HL-60 (cell line): ENCODE results near the gene PLEKHG2.
A peak's percentile ranks its signal among the peaks of the same experiment; 100 is the strongest.

Experiments used
- DNase-seq, 2 experiments: peaks; one replicate each; pipeline ENCODE4 v3.0.0-alpha.2; 2010 to 2020; ENCODE audit warnings: low read depth in 1 of 2, low spot score in 1 of 2
- H3K27ac ChIP-seq: fragments of 250-450 bp; sonication (Bioruptor Pico); replicated peaks from 2 replicates; pipeline ENCODE4 v1.5.1; 2020; ENCODE audit warnings: mild to moderate bottlenecking, moderate library complexity
- H3K27me3 ChIP-seq: fragments of 250-450 bp; sonication (Bioruptor Pico); 2 replicates; pipeline ENCODE4 v1.5.1; 2021; ENCODE audit warnings: mild to moderate bottlenecking, moderate library complexity; ENCODE audit not compliant: insufficient read depth, poor library complexity, severe bottlenecking
- H3K4me3 ChIP-seq: replicated peaks from 2 replicates; pipeline ENCODE4 v1.5.1; 2011; ENCODE audit warnings: mild to moderate bottlenecking, control low read depth, low read length; ENCODE audit not compliant: insufficient read depth
- GABPA ChIP-seq: IDR thresholded peaks from 2 replicates; pipeline ENCODE4 v1.6.1; 2012; ENCODE audit warnings: low read depth
- POLR2AphosphoS5 ChIP-seq: IDR thresholded peaks from 2 replicates; pipeline ENCODE4 v1.6.1; 2012; ENCODE audit warnings: low read depth
- REST ChIP-seq: IDR thresholded peaks from 2 replicates; pipeline ENCODE4 v1.6.1; 2012; ENCODE audit warnings: low read depth; ENCODE audit not compliant: insufficient replicate concordance
- SPI1 ChIP-seq: IDR thresholded peaks from 2 replicates; pipeline ENCODE4 v1.6.1; 2012; ENCODE audit warnings: low read depth, mild to moderate bottlenecking, borderline replicate concordance
- TF ChIP-seq, protein P1 (sequence below): IDR thresholded peaks from one replicate; pipeline ENCODE4 v1.5.1; 2011; ENCODE audit warnings: low read length, control low read depth, inconsistent platforms; ENCODE audit not compliant: insufficient read depth

PLEKHG2 gene

GRCh38 chr19:39407660-39408391 lies 4.6 kb upstream of the PLEKHG2 start:
- DNase-seq, result peak in 1 of 2 experiments; percentile 56
- Histone ChIP-seq H3K27me3 (peaks cover 4% of the 10 kb centered on the region), H3K27ac (peak overlapping the region; percentile 87), H3K4me3 (peak overlapping the region; percentile 91)
- peak; percentile 10; the same call in 1 of the 2 replicates for TF ChIP-seq POLR2AphosphoS5
- no peak for TF ChIP-seq GABPA
- TF ChIP-seq REST, result no peak

GRCh38 chr19:39408392-39409207 lies 3.9 kb upstream of the PLEKHG2 start:
- Histone ChIP-seq H3K4me3 (peak overlapping the region; percentile 91), H3K27ac (peak overlapping the region; percentile 95), H3K27me3 (peaks cover 7% of the 10 kb centered on the region)
- no peak for DNase-seq
- TF ChIP-seq, protein P1, sequence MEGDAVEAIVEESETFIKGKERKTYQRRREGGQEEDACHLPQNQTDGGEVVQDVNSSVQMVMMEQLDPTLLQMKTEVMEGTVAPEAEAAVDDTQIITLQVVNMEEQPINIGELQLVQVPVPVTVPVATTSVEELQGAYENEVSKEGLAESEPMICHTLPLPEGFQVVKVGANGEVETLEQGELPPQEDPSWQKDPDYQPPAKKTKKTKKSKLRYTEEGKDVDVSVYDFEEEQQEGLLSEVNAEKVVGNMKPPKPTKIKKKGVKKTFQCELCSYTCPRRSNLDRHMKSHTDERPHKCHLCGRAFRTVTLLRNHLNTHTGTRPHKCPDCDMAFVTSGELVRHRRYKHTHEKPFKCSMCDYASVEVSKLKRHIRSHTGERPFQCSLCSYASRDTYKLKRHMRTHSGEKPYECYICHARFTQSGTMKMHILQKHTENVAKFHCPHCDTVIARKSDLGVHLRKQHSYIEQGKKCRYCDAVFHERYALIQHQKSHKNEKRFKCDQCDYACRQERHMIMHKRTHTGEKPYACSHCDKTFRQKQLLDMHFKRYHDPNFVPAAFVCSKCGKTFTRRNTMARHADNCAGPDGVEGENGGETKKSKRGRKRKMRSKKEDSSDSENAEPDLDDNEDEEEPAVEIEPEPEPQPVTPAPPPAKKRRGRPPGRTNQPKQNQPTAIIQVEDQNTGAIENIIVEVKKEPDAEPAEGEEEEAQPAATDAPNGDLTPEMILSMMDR, result no peak
- TF ChIP-seq POLR2AphosphoS5 (no peak), GABPA (no peak), SPI1 (no peak), REST (no peak)

DNA sequence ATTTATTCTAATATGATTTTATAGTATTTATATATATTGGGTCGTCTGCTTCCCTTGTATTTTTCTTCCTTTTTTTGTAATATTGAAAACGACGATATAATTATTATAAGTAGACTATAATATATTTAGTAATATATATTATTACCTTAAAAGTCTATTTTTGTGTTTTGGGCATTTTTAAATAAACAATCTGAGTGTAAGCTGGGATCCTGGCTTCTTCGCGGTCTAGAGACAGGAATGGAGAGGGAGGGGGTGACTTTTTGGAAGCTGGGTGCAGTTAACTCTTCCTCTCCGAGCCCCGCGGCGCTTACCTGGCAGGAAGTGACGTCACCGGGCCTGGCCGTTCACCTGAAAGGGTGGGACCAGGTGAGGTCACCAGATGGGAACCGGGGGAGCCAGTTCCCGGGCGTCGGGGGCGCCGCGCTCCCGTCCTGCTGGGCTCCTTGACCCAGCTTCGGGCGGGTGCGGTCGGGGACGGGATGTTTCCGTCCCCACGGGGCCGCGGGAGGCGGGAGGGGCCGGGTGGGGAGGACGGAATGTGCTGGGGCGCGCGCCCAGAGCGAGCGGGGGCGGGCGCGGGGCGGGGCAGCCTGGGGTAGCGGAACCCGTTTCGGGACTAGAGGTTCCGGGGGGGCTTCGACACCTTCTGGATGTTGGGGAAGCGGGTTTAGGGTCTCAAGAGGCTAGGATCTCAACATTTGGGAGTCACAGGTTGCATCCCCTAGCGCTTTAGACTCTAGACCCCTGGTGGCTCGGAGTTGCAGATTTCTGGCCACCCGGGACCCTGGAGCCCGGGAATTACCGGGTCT lies 3.1 kb upstream of the PLEKHG2 start:
- peaks cover 14% of the 10 kb centered on the region for H3K27me3 ChIP-seq
- DNase-seq, result peak; percentile 68 to 87
- peak overlapping the region; percentile 91 for H3K4me3 ChIP-seq
- TF ChIP-seq POLR2AphosphoS5 (peak; percentile 47; the same call in 1 of the 2 replicates), GABPA (no peak), REST (no peak), SPI1 (0 out of 2 replicates have a peak, but pooled peaks have one; percentile 1)
- TF ChIP-seq, protein P1, result no peak
- H3K27ac ChIP-seq, result peak overlapping the region; percentile 95
